Limb (tissue), 2 donors: ENCODE data around the gene USP25.
A peak's percentile ranks its signal among the peaks of the same experiment; 100 is the strongest.
"Not testable (repeated sequence)": the region's sequence is repeated elsewhere in the genome, so short reads cannot be mapped to it uniquely, and the experiment has no call there.

Experiments used
- DNase-seq, 2 donors: peaks; one replicate each; pipeline ENCODE4 v3.0.0-alpha.2; 2016; ENCODE audit errors: extremely low spot score in 2 of 2

USP25 gene

GRCh38 chr21:15730484-15731242 lies 881 bp downstream of the USP25 start:
- DNase-seq, result no peak

GRCh38 chr21:15731243-15731613 lies 1.4 kb downstream of the USP25 start:
- no peak for DNase-seq

- peak in 1 of 2 donors; percentile 36 for DNase-seq
Measured at GRCh38 chr21:15732290-15732995, 2.7 kb downstream of the USP25 start.

- DNase-seq, result no peak
Measured at GRCh38 chr21:15732996-15733329, 3.2 kb downstream of the USP25 start.

- no peak for DNase-seq
Measured at GRCh38 chr21:15735409-15735808, 5.6 kb downstream of the USP25 start.

- DNase-seq, result not testable (repeated sequence)
Measured at GRCh38 chr21:15735931-15736330, 6.1 kb downstream of the USP25 start.

- not testable (repeated sequence) for DNase-seq
Measured at GRCh38 chr21:15738779-15739178, 9.0 kb downstream of the USP25 start.

- DNase-seq, result no peak
Measured at GRCh38 chr21:15740383-15740782, 10.6 kb downstream of the USP25 start.

- DNase-seq, result no peak
Measured at GRCh38 chr21:15741510-15741909, 11.7 kb downstream of the USP25 start.

- no peak for DNase-seq
Measured at GRCh38 chr21:15742052-15742670, 12.4 kb downstream of the USP25 start.

- DNase-seq, result no peak
Measured at GRCh38 chr21:15742694-15743093, 12.9 kb downstream of the USP25 start.

GRCh38 chr21:15743593-15743992 lies 13.8 kb downstream of the USP25 start:
- no peak for DNase-seq

GRCh38 chr21:15744926-15745325 lies 15.1 kb downstream of the USP25 start:
- no peak for DNase-seq

GRCh38 chr21:15748586-15748985 lies 18.8 kb downstream of the USP25 start:
- DNase-seq, result no peak

GRCh38 chr21:15749082-15749860 lies 19.5 kb downstream of the USP25 start:
- no peak for DNase-seq

- DNase-seq, result no peak
Measured at GRCh38 chr21:15749861-15750159, 20.0 kb downstream of the USP25 start.

GRCh38 chr21:15751037-15751436 lies 21.3 kb downstream of the USP25 start:
- no peak for DNase-seq

- DNase-seq, result no peak
Measured at GRCh38 chr21:15751546-15751945, 21.8 kb downstream of the USP25 start.

GRCh38 chr21:15752763-15753407 lies 23.1 kb downstream of the USP25 start:
- no peak for DNase-seq

- DNase-seq, result no peak
Measured at GRCh38 chr21:15753741-15754140, 24.0 kb downstream of the USP25 start.

GRCh38 chr21:15754640-15755039 lies 24.9 kb downstream of the USP25 start:
- DNase-seq, result no peak

GRCh38 chr21:15755125-15755524 lies 25.3 kb downstream of the USP25 start:
- no peak for DNase-seq
